Measurements from ENCODE around the gene ZNF236. TPM values are rescaled to one million over a fixed set of nuclear protein-coding genes. Genes with fewer than 3 reads are reported as not detected.

The ZNF236 gene
- total RNA-seq, 1 experiment from 2014 or later, result 24.8 TPM

DNA sequence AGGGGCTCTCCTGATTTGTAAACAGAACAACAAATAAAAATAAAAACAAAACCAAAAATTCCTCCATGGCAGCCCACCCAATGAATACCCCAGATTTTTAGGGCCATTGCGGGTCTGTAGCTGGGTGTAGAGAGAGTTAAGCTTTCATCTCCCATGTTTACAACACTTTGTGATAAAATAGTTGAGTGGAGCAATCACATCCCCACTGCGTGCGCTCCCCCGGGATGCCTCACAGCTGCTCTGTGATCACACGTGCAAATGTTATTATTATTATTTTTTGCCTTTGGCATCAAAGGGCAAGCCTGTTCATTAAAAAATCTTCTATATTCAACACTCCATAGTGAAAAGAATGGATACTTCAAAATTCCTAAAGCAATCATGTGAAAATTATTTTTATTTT lies 192.2 kb downstream of the ZNF236 start:
- Histone ChIP-seq H3K27ac (ENCODE audit: low read depth, low read length, poor library complexity, severe bottlenecking) (no peak overlapping the region), H3K4me1 (ENCODE audit: insufficient read depth, low read length, poor library complexity, severe bottlenecking) (no peaks in the 10 kb centered on the region), H3K9me3 (ENCODE audit: low read depth, low read length, poor library complexity, severe bottlenecking) (no peaks in the 10 kb centered on the region), H3K36me3 (ENCODE audit: insufficient read depth, low read length, poor library complexity, severe bottlenecking) (no peaks in the 10 kb centered on the region), H3K4me3 (ENCODE audit: low read depth, low read length, poor library complexity, severe bottlenecking) (no peak overlapping the region), H3K27me3 (replicated peaks; ENCODE audit: insufficient read depth, low read depth, low read length, poor library complexity) (peaks cover 11% of the 10 kb centered on the region)
- POLR2A ChIA-PET (ENCODE audit: low non-redundant PET), result no interaction called here
- DNase-seq (ENCODE audit: low spot score), result no peak
- BruUV-seq (replicated peaks), result no TSS peak
- no peak for TF ChIP-seq EZH2 (IDR thresholded peaks at IDR 0.05; ENCODE audit: borderline replicate concordance, low read depth, low read length, poor library complexity, severe bottlenecking)
- intact Hi-C loops (cut with micrococcal nuclease; ENCODE audit: unreplicated experiment), result no loop called here
- CTCF ChIA-PET, result no interaction called here

DNA sequence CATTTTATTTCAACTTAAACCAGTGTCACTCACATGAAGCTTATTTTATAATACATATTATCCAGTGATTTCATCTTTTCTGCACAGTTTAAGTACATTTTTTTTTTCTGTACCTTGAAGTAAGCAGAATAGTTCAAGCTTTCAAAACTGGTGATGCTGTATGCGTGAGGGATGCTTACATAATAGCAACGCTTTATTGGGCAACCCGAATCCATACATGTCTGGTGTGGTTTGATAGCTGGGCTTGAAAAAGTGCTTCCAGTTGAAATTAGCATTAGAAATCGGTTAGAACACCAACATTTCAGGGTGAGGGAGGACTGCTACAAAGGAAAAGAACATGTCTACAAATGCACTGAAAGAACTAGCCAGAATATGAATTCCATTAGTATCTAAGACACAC lies 192.8 kb downstream of the ZNF236 start:
- TF ChIP-seq EZH2 (IDR thresholded peaks at IDR 0.05; ENCODE audit: borderline replicate concordance, low read depth, low read length, poor library complexity, severe bottlenecking), result no peak
- no peak for TF ChIP-seq CTCF (conservative IDR thresholded peaks at IDR 0.05; ENCODE audit: low read depth, low read length)
- ChIA-PET CTCF (no interaction called here), POLR2A (ENCODE audit: low non-redundant PET) (no interaction called here)
- Histone ChIP-seq H3K4me1 (ENCODE audit: insufficient read depth, low read length, poor library complexity, severe bottlenecking) (no peaks in the 10 kb centered on the region), H3K4me3 (ENCODE audit: low read depth, low read length, poor library complexity, severe bottlenecking) (no peak overlapping the region), H3K36me3 (ENCODE audit: insufficient read depth, low read length, poor library complexity, severe bottlenecking) (no peaks in the 10 kb centered on the region), H3K9me3 (ENCODE audit: low read depth, low read length, poor library complexity, severe bottlenecking) (no peaks in the 10 kb centered on the region), H3K27ac (ENCODE audit: low read depth, low read length, poor library complexity, severe bottlenecking) (no peak overlapping the region), H3K27me3 (replicated peaks; ENCODE audit: insufficient read depth, low read depth, low read length, poor library complexity) (peaks cover 11% of the 10 kb centered on the region)
- intact Hi-C loops (cut with micrococcal nuclease; ENCODE audit: unreplicated experiment), result no loop called here
- DNase-seq (ENCODE audit: low spot score), result no peak
- no TSS peak for BruUV-seq (replicated peaks)

GRCh38 chr18:77015771-77016710 lies 193.7 kb downstream of the ZNF236 start:
- TF ChIP-seq EZH2 (IDR thresholded peaks at IDR 0.05; ENCODE audit: borderline replicate concordance, low read depth, low read length, poor library complexity, severe bottlenecking), result no peak
- TF ChIP-seq CTCF (conservative IDR thresholded peaks at IDR 0.05; ENCODE audit: low read depth, low read length), result no peak
- peaks cover 11% of the 10 kb centered on the region for H3K27me3 ChIP-seq (replicated peaks; ENCODE audit: insufficient read depth, low read depth, low read length, poor library complexity)
- BruUV-seq (replicated peaks), result no TSS peak
- ChIA-PET CTCF (no interaction called here), POLR2A (ENCODE audit: low non-redundant PET) (no interaction called here)
- DNase-seq (ENCODE audit: low spot score), result no peak
- no peaks in the 10 kb centered on the region for H3K9me3 ChIP-seq (ENCODE audit: low read depth, low read length, poor library complexity, severe bottlenecking)
- no peaks in the 10 kb centered on the region for H3K4me1 ChIP-seq (ENCODE audit: insufficient read depth, low read length, poor library complexity, severe bottlenecking)
- no peak overlapping the region for H3K4me3 ChIP-seq (ENCODE audit: low read depth, low read length, poor library complexity, severe bottlenecking)
- H3K27ac ChIP-seq (ENCODE audit: low read depth, low read length, poor library complexity, severe bottlenecking), result no peak overlapping the region
- no peaks in the 10 kb centered on the region for H3K36me3 ChIP-seq (ENCODE audit: insufficient read depth, low read length, poor library complexity, severe bottlenecking)
- intact Hi-C loops (cut with micrococcal nuclease; ENCODE audit: unreplicated experiment), result no loop called here

Data from A673 (cell line).